SU-DHL-6 (cell line): ENCODE results near the gene AFF3.

Experiments
- H2AFZ ChIP-seq: fragments of 200-600 bp; sonication (generic); 2 replicates; pipeline ENCODE4 v1.6.1; 2014; ENCODE audit warnings: low read depth, mild to moderate bottlenecking, moderate library complexity, mixed read lengths, antibody characterized with exemption, low read length; ENCODE audit not compliant: severe bottlenecking
- H3F3A ChIP-seq: fragments of 200-600 bp; shearing (Covaris generic); 2 replicates; pipeline ENCODE4 v1.6.0; 2016; ENCODE audit warnings: antibody characterized with exemption, mild to moderate bottlenecking; ENCODE audit not compliant: insufficient read depth
- H3K27ac ChIP-seq: fragments of 200-600 bp; sonication (generic); 2 replicates; pipeline ENCODE4 v1.5.1; 2016; ENCODE audit warnings: low read depth, mild to moderate bottlenecking, low read length, moderate library complexity, mixed read lengths
- H3K27me3 ChIP-seq: fragments of 200-600 bp; sonication (generic), shearing (Covaris generic); 2 replicates; pipeline ENCODE4 v1.6.0; 2014; ENCODE audit warnings: mild to moderate bottlenecking, low read length
- H3K36me3 ChIP-seq: fragments of 200-600 bp; sonication (generic); 2 replicates; pipeline ENCODE4 v1.6.1; 2014; ENCODE audit warnings: mild to moderate bottlenecking, low read length, mixed read lengths
- H3K4me2 ChIP-seq: fragments of 300-600, 200-600 bp; shearing (Covaris generic), sonication (generic); 2 replicates; pipeline ENCODE4 v1.6.0; 2014; ENCODE audit warnings: low read length, low read depth, mild to moderate bottlenecking; ENCODE audit not compliant: poor library complexity, severe bottlenecking
- H3K4me3 ChIP-seq: fragments of 200-600 bp; sonication (generic); 2 replicates; pipeline ENCODE4 v1.5.1; 2014; ENCODE audit warnings: antibody characterized with exemption, low read length, mild to moderate bottlenecking, mixed read lengths; ENCODE audit not compliant: insufficient read depth, poor library complexity, severe bottlenecking
- H3K79me2 ChIP-seq: fragments of 200-600 bp; sonication (generic); 2 replicates; pipeline ENCODE4 v1.6.1; 2014; ENCODE audit warnings: mild to moderate bottlenecking, low read length, moderate library complexity; ENCODE audit not compliant: insufficient read depth
- H3K9ac ChIP-seq: fragments of 200-600 bp; sonication (generic); 2 replicates; pipeline ENCODE4 v1.7.0; 2014; ENCODE audit warnings: mild to moderate bottlenecking, low read length
- H3K9me2 ChIP-seq: fragments of 200-600 bp; sonication (generic); replicated peaks from 2 replicates; pipeline ENCODE4 v1.6.1; 2014; ENCODE audit warnings: low read length; ENCODE audit not compliant: insufficient read depth
- H3K9me3 ChIP-seq: fragments of 200-600 bp; sonication (generic); 2 replicates; pipeline ENCODE4 v1.6.1; 2014; ENCODE audit warnings: low read length, mixed read lengths; ENCODE audit not compliant: insufficient read depth
- H4K20me1 ChIP-seq: fragments of 200-600 bp; sonication (generic); 2 replicates; pipeline ENCODE4 v1.6.1; 2014; ENCODE audit warnings: low read depth, mild to moderate bottlenecking, antibody characterized with exemption, low read length, moderate library complexity, mixed read lengths
- CTCF ChIP-seq: fragments of 200-600 bp; sonication (generic); IDR thresholded peaks from one replicate; pipeline ENCODE4 v1.5.1; 2017; ENCODE audit warnings: antibody characterized with exemption, mild to moderate bottlenecking, low read length, moderate library complexity; ENCODE audit not compliant: insufficient read depth, poor library complexity, severe bottlenecking
- EZH2phosphoT487 ChIP-seq: fragments of 200-600 bp; sonication (generic), shearing (Covaris generic); conservative IDR thresholded peaks from 2 replicates; pipeline ENCODE4 v1.6.1; 2018; ENCODE audit warnings: mild to moderate bottlenecking, antibody characterized with exemption, low read length, moderate library complexity, mixed read lengths

Gene AFF3

GRCh38 chr2:99595373-99595772 lies 547.0 kb downstream of the AFF3 start:
- Histone ChIP-seq H3K9me2 (no peaks in the 10 kb centered on the region), H3F3A (no peaks in the 10 kb centered on the region), H3K79me2 (no peaks in the 10 kb centered on the region), H3K27ac (no peak overlapping the region), H3K9me3 (no peaks in the 10 kb centered on the region), H4K20me1 (no peaks in the 10 kb centered on the region), H3K27me3 (no peaks in the 10 kb centered on the region), H3K4me3 (no peak overlapping the region), H3K9ac (no peak overlapping the region), H2AFZ (no peak overlapping the region), H3K4me2 (no peak overlapping the region), H3K36me3 (no peaks in the 10 kb centered on the region)
- no peak for TF ChIP-seq CTCF
- no peak for TF ChIP-seq EZH2phosphoT487

GRCh38 chr2:99593692-99594427 lies 548.5 kb downstream of the AFF3 start:
- Histone ChIP-seq H3K27me3 (no peaks in the 10 kb centered on the region), H4K20me1 (no peaks in the 10 kb centered on the region), H3K4me3 (no peak overlapping the region), H3K79me2 (no peaks in the 10 kb centered on the region), H3K27ac (no peak overlapping the region), H3K9me2 (no peaks in the 10 kb centered on the region), H2AFZ (no peak overlapping the region), H3K4me2 (no peak overlapping the region), H3K36me3 (no peaks in the 10 kb centered on the region), H3K9me3 (no peaks in the 10 kb centered on the region), H3K9ac (no peak overlapping the region), H3F3A (no peaks in the 10 kb centered on the region)
- no peak for TF ChIP-seq CTCF
- TF ChIP-seq EZH2phosphoT487, result no peak

- Histone ChIP-seq H2AFZ (no peak overlapping the region), H4K20me1 (no peaks in the 10 kb centered on the region), H3K27me3 (no peaks in the 10 kb centered on the region), H3K9me2 (no peaks in the 10 kb centered on the region), H3K79me2 (no peaks in the 10 kb centered on the region), H3K9me3 (no peaks in the 10 kb centered on the region), H3K4me2 (no peak overlapping the region), H3F3A (no peaks in the 10 kb centered on the region), H3K27ac (no peak overlapping the region), H3K9ac (no peak overlapping the region), H3K36me3 (no peaks in the 10 kb centered on the region), H3K4me3 (no peak overlapping the region)
- TF ChIP-seq CTCF (no peak), EZH2phosphoT487 (no peak)
Measured at GRCh38 chr2:99576775-99577174, 565.6 kb downstream of the AFF3 start.
